Right lobe of liver (tissue), 6 donors: ENCODE results near the gene IRF4. TPM values are rescaled to one million over a fixed set of nuclear protein-coding genes. Genes with fewer than 3 reads are reported as not detected.
A peak's percentile ranks its signal among the peaks of the same experiment; 100 is the strongest.

Experiments used
- ATAC-seq, 4 donors: fragments of 200-7000 bp; cut with Tn5 transposase; one replicate each; pipeline ENCODE4 v1.9.1; 2020; ENCODE audit warnings: mild to moderate bottlenecking in 4 of 4, moderate library complexity in 4 of 4
- DNase-seq, 3 donors: peaks; one replicate each; pipeline ENCODE4 v3.0.0-alpha.2; 2020
- H3K27ac ChIP-seq, 3 donors: fragments of 200-600 bp; one replicate each; pipeline ENCODE4 v1.8.0; 2022
- H3K27me3 ChIP-seq, 2 donors: fragments of 200-600 bp; one replicate each; pipeline ENCODE4 v1.8.0; 2022
- H3K36me3 ChIP-seq, 4 donors: fragments of 200-600 bp; sonication (generic) in 1 of 4; one replicate each; pipeline versions ENCODE4 v1.5.1 to v1.8.0; 2017 to 2022; ENCODE audit warnings: control low read depth in 1 of 4
- H3K4me1 ChIP-seq, 4 donors: fragments of 200-600 bp; sonication (generic) in 1 of 4; one replicate each; pipeline versions ENCODE4 v1.5.1 to v1.8.0; 2017 to 2022; ENCODE audit warnings: control low read depth in 1 of 4
- H3K4me3 ChIP-seq, 3 donors: fragments of 200-600 bp; one replicate each; pipeline ENCODE4 v1.8.0; 2022
- H3K9me3 ChIP-seq, 4 donors: fragments of 200-600 bp; sonication (generic) in 1 of 4; one replicate each; pipeline versions ENCODE4 v1.5.1 to v1.8.0; 2017 to 2022; ENCODE audit warnings: control low read depth in 1 of 4
- CTCF ChIP-seq, 4 donors: fragments of 200-600 bp in 3 of 4; fragments of 450-650 bp in 1 of 4; IDR thresholded peaks; one replicate each; pipeline versions ENCODE4 v1.5.1 to v1.8.0; 2016 to 2022; ENCODE audit warnings: antibody characterized with exemption in 4 of 4, mild to moderate bottlenecking in 2 of 4
- POLR2A ChIP-seq: fragments of 450-650 bp; IDR thresholded peaks from one replicate; pipeline ENCODE4 v1.6.1; 2017; ENCODE audit warnings: antibody characterized with exemption, mild to moderate bottlenecking
- WGBS: methylation state at CpG from one replicate; pipeline ENCODE4 v1.1.6; 2018; ENCODE audit warnings: low coverage, low lambda C conversion rate; ENCODE audit not compliant: insufficient coverage; ENCODE audit errors: missing lambda C conversion rate; 5-methylcytosine and 5-hydroxymethylcytosine counted together
- intact Hi-C, 2 donors: fragments of 100-400 bp; cut with DNase I; formaldehyde crosslinking; loops; one replicate each; pipeline versions ENCODE4 v1.11.2 to v1.14.1; 2022
- total RNA-seq, 6 experiments: library from RNA; depleted of rRNA in 2 of 6; stranded (reverse); fragments of >200 nt in 2 of 6; fragmentation: NEBNext Ultra II Directional in 3 of 6; extraction: Animal tissue kit (Norgen Biotek cat#: 25700) in 3 of 6; gene quantifications; one replicate each; pipeline versions ENCODE4 v1.1.0 to v1.2.4, GENCODE V29; 2016 to 2023
- donor health status: DM: no; HTN: yes; CAD: no.
- donor health status: DM: no; HTN: no; CAD: no.
- donor health status: DM: no; HTN: no; CAD: no.
- donor health status: DM: no; HTN: yes; CAD: no.
- donor health status: DM: no; HTN: yes; CAD: no.

IRF4 gene
- total RNA-seq, 6 experiments from 2014 or later, result 0.24 to 5.0 (median 1.6) TPM

GRCh38 chr6:408599-409102 lies 17.1 kb downstream of the IRF4 start:
- no peak for DNase-seq
- 28% methylated on average over 9 of the region's 9 CpGs for WGBS
- Histone ChIP-seq H3K4me3 (no peak overlapping the region), H3K36me3 (no peaks in the 10 kb centered on the region), H3K27me3 (no peaks in the 10 kb centered on the region), H3K4me1 (no peaks in the 10 kb centered on the region), H3K9me3 (no peaks in the 10 kb centered on the region), H3K27ac (no peak overlapping the region)
- ATAC-seq, result peak; percentile 84 to 97 (median 92)
- intact Hi-C loops, result no loop called here
- TF ChIP-seq CTCF (IDR thresholded peaks at IDR 0.05), result peak in 3 of 4 donors; percentile 30 to 60 (median 36)
- no peak for TF ChIP-seq POLR2A

GRCh38 chr6:409370-409972 lies 17.9 kb downstream of the IRF4 start:
- DNase-seq, result no peak
- 73% methylated on average over 4 of the region's 4 CpGs for WGBS
- no peak for TF ChIP-seq CTCF (IDR thresholded peaks at IDR 0.05)
- no peak for TF ChIP-seq POLR2A
- intact Hi-C loops, result no loop called here
- Histone ChIP-seq H3K27me3 (no peaks in the 10 kb centered on the region), H3K36me3 (no peaks in the 10 kb centered on the region), H3K9me3 (no peaks in the 10 kb centered on the region), H3K4me1 (no peaks in the 10 kb centered on the region), H3K4me3 (no peak overlapping the region), H3K27ac (no peak overlapping the region)
- no peak for ATAC-seq

GRCh38 chr6:410555-411395 lies 19.2 kb downstream of the IRF4 start:
- DNase-seq (no peak), ATAC-seq (no peak)
- TF ChIP-seq POLR2A (no peak), CTCF (IDR thresholded peaks at IDR 0.05) (no peak)
- H3K4me3 ChIP-seq, result no peak overlapping the region
- no peaks in the 10 kb centered on the region for H3K4me1 ChIP-seq
- intact Hi-C loops, result no loop called here
- no peaks in the 10 kb centered on the region for H3K36me3 ChIP-seq
- 72% methylated on average over 12 of the region's 15 CpGs for WGBS
- H3K27me3 ChIP-seq, result no peaks in the 10 kb centered on the region
- H3K9me3 ChIP-seq, result no peaks in the 10 kb centered on the region
- no peak overlapping the region for H3K27ac ChIP-seq

GRCh38 chr6:411402-412145 lies 20.0 kb downstream of the IRF4 start:
- no peaks in the 10 kb centered on the region for H3K36me3 ChIP-seq
- H3K9me3 ChIP-seq, result no peaks in the 10 kb centered on the region
- ATAC-seq, result no peak
- H3K27me3 ChIP-seq, result no peaks in the 10 kb centered on the region
- WGBS, result 38% methylated on average over 10 of the region's 10 CpGs
- H3K27ac ChIP-seq, result no peak overlapping the region
- TF ChIP-seq CTCF (IDR thresholded peaks at IDR 0.05), result no peak
- no peak for TF ChIP-seq POLR2A
- DNase-seq, result no peak
- H3K4me3 ChIP-seq, result no peak overlapping the region
- H3K4me1 ChIP-seq, result no peaks in the 10 kb centered on the region
- intact Hi-C loops, result no loop called here
